Measurements from ENCODE around the gene CWC27.

GRCh38 chr5:64969578-64969977 lies 200.8 kb downstream of the CWC27 start:
- TF ChIP-seq CTCF (IDR thresholded peaks at IDR 0.05; ENCODE audit: insufficient read depth, low read length) (no peak), POLR2AphosphoS5 (IDR thresholded peaks at IDR 0.05; ENCODE audit: low read depth) (no peak)
